ENCODE measurements around the gene MYO15B. TPM values are rescaled to one million over a fixed set of nuclear protein-coding genes. Genes with fewer than 3 reads are reported as not detected.

MYO15B gene
- total and polyA plus RNA-seq, 2 of the 4 experiments (the other 2 are of a cell fraction), result 0.18 to 0.65 TPM

- Histone ChIP-seq H3K79me1 (ENCODE audit: low read depth in 1 of 2, low read length in 2 of 2) (peaks cover 30 to 54% of the 10 kb centered on the region in 2 experiments), H3K4ac (ENCODE audit: low read depth, low read length) (peak within 1 kb of the TSS; percentile 96), H3K23ac (ENCODE audit: low read depth, low read length) (peak within 1 kb of the TSS; percentile 91), H3K36me3 (ENCODE audit: control insufficient read depth, insufficient read depth, low read length) (peaks cover 21% of the 10 kb centered on the region), H2BK5ac (ENCODE audit: low read depth, low read length, poor library complexity, severe bottlenecking) (peak within 1 kb of the TSS; percentile 53), H2BK15ac (ENCODE audit: low read depth, low read length) (no peak within 1 kb of the TSS), H2BK20ac (ENCODE audit: low read depth, low read length) (no peak within 1 kb of the TSS), H3K14ac (replicated peaks; ENCODE audit: low read depth, low read length) (peak within 1 kb of the TSS; percentile 96), H2AFZ (replicated peaks; ENCODE audit: low read length, poor library complexity) (peak within 1 kb of the TSS; percentile 95), H3K9ac (ENCODE audit: low read depth, low read length) (peak within 1 kb of the TSS; percentile 89), H3K18ac (ENCODE audit: low read depth, low read length) (no peak within 1 kb of the TSS), H3K4me2 (ENCODE audit: low read depth, low read length) (peak within 1 kb of the TSS; percentile 95), H4K5ac (ENCODE audit: low read depth, low read length) (peak within 1 kb of the TSS; percentile 89), H4K91ac (ENCODE audit: insufficient read depth, low read depth, low read length) (peak within 1 kb of the TSS; percentile 89), H4K8ac (ENCODE audit: low read depth in 2 of 2, low read length in 2 of 2) (peak within 1 kb of the TSS; percentile 92 to 98), H3K27ac (ENCODE audit: insufficient read depth, low read length) (peak within 1 kb of the TSS; percentile 82), H3K9me3 (ENCODE audit: control insufficient read depth, insufficient read depth, low read length) (no peaks in the 10 kb centered on the region), H3K4me1 (ENCODE audit: control insufficient read depth, insufficient read depth, low read length) (peaks cover 5% of the 10 kb centered on the region), H2BK120ac (ENCODE audit: low read depth, low read length) (peak within 1 kb of the TSS; percentile 47), H3K9me1 (ENCODE audit: insufficient read depth, low read length) (0 out of 2 replicates have a peak, but pooled peaks cover 3% of the 10 kb centered on the region), H4K20me1 (ENCODE audit: insufficient read depth, low read length) (peaks cover 6% of the 10 kb centered on the region; the same call in 1 of the 2 replicates), H2AK5ac (ENCODE audit: low read depth, low read length) (peak within 1 kb of the TSS; percentile 96), H3K27me3 (ENCODE audit: control insufficient read depth, insufficient read depth, low read length) (no peaks in the 10 kb centered on the region), H2AK9ac (replicated peaks; ENCODE audit: low read depth, low read length, poor library complexity) (peak within 1 kb of the TSS; percentile 96), H3K4me3 (ENCODE audit: insufficient read depth, low read depth, low read length) (peak within 1 kb of the TSS; percentile 79), H3K56ac (ENCODE audit: extremely low read depth, insufficient read depth, low read length) (peak within 1 kb of the TSS; percentile 79)
- BruUV-seq (replicated peaks), result TSS peak; percentile 61
- POLR2A ChIA-PET (ENCODE audit: unreplicated experiment), result no interaction called here
- in situ Hi-C loops (cut with MboI; ENCODE audit: low sequenced_read_pairs) (no loop called here), dilution Hi-C loops (cut with HindIII; ENCODE audit: low sequenced_read_pairs, unreplicated experiment) (no loop called here), intact Hi-C loops (cut with micrococcal nuclease) (no loop called here)
- CTCF ChIA-PET, result interaction anchor here (0.7 to 1.6 kb wide), 4 partner anchors 8 to 86 kb away, joined by 3 to 4 read pairs (median 4); partner anchors contain the start of gene SMIM5
- ATAC-seq (ENCODE audit: low read depth), result peak; percentile 100
- TF ChIP-seq, protein P1, sequence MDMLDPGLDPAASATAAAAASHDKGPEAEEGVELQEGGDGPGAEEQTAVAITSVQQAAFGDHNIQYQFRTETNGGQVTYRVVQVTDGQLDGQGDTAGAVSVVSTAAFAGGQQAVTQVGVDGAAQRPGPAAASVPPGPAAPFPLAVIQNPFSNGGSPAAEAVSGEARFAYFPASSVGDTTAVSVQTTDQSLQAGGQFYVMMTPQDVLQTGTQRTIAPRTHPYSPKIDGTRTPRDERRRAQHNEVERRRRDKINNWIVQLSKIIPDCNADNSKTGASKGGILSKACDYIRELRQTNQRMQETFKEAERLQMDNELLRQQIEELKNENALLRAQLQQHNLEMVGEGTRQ (IDR thresholded peaks at IDR 0.05; ENCODE audit: low read depth, low read length), result peak; percentile 15; the same call in 1 of the 2 replicates
- peak; percentile 92 for TF ChIP-seq POLR2A (IDR thresholded peaks at IDR 0.05; ENCODE audit: low read depth, low read length)
- TF ChIP-seq MAZ (IDR thresholded peaks at IDR 0.05; ENCODE audit: borderline replicate concordance, low read depth, low read length), result peak; percentile 62; the same call in 1 of the 2 replicates
- peak; percentile 83 for TF ChIP-seq MXI1 (IDR thresholded peaks at IDR 0.05; ENCODE audit: borderline replicate concordance, low read depth, low read length)
- peak; percentile 20; the same call in 1 of the 2 replicates for TF ChIP-seq FOS (IDR thresholded peaks at IDR 0.05; ENCODE audit: low read depth, low read length)
- TF ChIP-seq CTCF (conservative IDR thresholded peaks at IDR 0.05; ENCODE audit: low read depth, low read length), result no peak
- no peak for TF ChIP-seq NFE2L2 (IDR thresholded peaks at IDR 0.05; ENCODE audit: low read depth, low read length)
- TF ChIP-seq CEBPB (IDR thresholded peaks at IDR 0.05; ENCODE audit: low read depth, low read length), result peak; percentile 24; the same call in 1 of the 2 replicates
- WGBS, 2 experiments (ENCODE audit: extremely low coverage in 2 of 2, insufficient read length in 1 of 2), result 1% methylated on average over 48 of the region's 55 CpGs; no CpG with 5 or more reads in 1 of the 2 experiments
- DNase-seq, result peak; percentile 98
Measured at GRCh38 chr17:75666959-75667790, 79.6 kb downstream of the MYO15B start, which contains the start of the genes RECQL5 and SAP30BP. RECQL5 (minus strand) TSS chr17:75667154; CDS start chr17:75666557, 597 bp downstream. SAP30BP (plus strand) TSS chr17:75667338; CDS start chr17:75667373, 35 bp downstream.

All from IMR-90 (cell line).